Mucosa of stomach (tissue), 1 donor: ENCODE measurements around the gene ACLY.

Experiments
- H3K27me3 ChIP-seq: one replicate; pipeline ENCODE4 v1.7.0; 2013; ENCODE audit warnings: mild to moderate bottlenecking, low read length; ENCODE audit not compliant: control insufficient read depth, insufficient read depth
- H3K36me3 ChIP-seq: one replicate; pipeline ENCODE4 v1.7.0; 2013; ENCODE audit warnings: low read length; ENCODE audit not compliant: control insufficient read depth, insufficient read depth
- H3K4me1 ChIP-seq: one replicate; pipeline ENCODE4 v1.7.0; 2013; ENCODE audit warnings: mild to moderate bottlenecking, low read length; ENCODE audit not compliant: control insufficient read depth, insufficient read depth
- H3K4me3 ChIP-seq: one replicate; pipeline ENCODE4 v1.7.0; 2013; ENCODE audit warnings: low read length
- H3K9ac ChIP-seq: one replicate; pipeline ENCODE4 v1.7.0; 2013; ENCODE audit warnings: mild to moderate bottlenecking, low read length, moderate library complexity
- H3K9me3 ChIP-seq: one replicate; pipeline ENCODE4 v1.7.0; 2013; ENCODE audit warnings: mild to moderate bottlenecking, low read length, moderate library complexity; ENCODE audit not compliant: control insufficient read depth
- donor health status: Pancreatic carcinoma.

The ACLY gene

DNA sequence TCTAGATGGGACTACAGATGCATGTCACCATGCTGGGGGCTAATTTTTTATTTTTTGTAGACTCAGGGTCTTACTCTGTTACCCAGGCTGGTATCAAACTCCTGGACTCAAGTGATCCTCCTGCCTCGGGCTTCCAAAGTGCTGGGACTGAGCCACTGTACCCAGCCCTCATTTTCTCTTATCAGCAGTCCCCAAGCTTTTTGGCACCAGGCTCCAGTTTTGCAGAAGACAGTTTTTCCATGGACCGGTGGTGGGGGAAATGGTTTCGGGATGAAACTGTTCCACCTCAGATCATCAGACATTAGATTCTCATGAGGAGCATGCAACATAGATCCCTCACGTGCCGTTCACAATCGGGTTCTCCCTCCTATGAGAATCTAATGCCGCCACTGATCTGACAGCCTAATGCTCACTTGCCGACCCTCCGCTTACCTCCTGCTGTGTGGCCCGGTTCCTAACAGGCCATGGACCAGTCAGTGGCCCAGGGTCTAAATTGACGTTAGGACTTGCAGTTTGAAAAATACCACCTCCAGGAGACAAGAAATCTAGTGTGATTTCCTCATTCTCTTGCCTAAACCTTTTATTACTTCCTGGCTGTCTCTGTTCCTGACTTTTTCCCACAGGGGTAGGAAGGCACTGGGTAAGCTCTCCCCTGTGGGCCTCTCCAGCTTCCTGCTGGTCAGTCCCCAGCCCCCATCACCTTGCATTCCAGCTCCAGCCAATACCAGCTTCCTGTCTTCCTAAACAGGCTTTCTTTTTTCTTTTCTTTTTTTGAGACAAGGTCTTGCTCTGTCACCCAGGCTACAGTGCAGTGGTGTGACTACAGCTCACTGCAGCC lies 38.5 kb upstream of the ACLY start:
- H3K4me1 ChIP-seq = no peaks in the 10 kb centered on the region
- H3K27me3 ChIP-seq = no peaks in the 10 kb centered on the region
- no peaks in the 10 kb centered on the region for H3K9me3 ChIP-seq
- no peaks in the 10 kb centered on the region for H3K36me3 ChIP-seq
- H3K4me3 ChIP-seq = no peak overlapping the region
- no peak overlapping the region for H3K9ac ChIP-seq

DNA sequence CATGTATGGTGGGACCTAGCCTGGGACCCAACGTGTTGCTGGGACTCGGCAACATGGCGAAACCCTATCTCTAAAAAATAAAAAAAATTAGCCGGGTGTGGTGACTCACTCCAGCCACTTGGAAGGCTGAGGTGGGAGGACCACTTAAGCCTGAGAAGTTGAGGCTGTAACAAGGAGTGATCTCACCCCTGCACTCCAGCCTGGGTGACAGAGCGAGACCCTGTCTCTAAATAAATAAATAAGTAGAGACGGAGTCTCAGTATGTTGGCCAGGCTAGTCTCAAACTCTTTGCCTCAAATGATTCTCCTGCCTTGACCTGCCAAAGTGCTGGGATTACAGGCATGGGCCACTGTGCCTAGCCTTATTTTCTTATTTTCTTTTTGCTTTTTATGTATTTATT lies 37.8 kb upstream of the ACLY start:
- H3K4me3 ChIP-seq = no peak overlapping the region
- no peaks in the 10 kb centered on the region for H3K4me1 ChIP-seq
- no peak overlapping the region for H3K9ac ChIP-seq
- H3K27me3 ChIP-seq = no peaks in the 10 kb centered on the region
- no peaks in the 10 kb centered on the region for H3K9me3 ChIP-seq
- no peaks in the 10 kb centered on the region for H3K36me3 ChIP-seq

DNA sequence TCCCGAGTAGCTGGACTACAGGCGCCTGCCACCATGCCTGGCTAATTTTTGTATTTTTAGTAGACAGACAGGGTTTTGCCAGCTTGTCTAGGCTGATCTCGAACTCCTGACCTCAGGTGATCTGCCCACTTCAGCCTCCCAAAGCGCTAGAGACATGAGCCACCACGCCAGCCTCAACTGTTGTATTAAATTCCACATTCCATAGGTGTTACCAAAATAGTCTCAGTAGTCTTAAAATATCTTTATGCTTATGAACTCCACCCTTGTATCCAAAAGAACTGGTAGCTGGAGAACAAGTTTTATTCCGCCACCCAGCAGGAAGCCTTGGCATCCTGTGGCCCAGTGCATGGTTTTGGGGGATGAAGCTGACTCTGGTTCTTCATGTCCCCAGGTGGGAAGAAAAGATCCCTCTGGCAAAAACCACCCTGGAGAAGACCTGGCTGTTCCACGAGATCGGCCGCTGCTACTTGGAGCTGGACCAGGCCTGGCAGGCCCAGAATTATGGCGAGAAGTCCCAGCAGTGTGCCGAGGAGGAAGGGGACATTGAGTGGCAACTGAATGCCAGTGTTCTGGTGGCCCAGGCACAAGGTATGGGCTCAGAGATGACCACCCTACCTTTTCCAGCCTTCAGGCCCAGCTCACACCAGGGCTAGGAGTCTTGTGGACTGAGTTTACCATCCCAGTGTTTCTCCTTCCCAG lies 30.2 kb upstream of the ACLY start:
- H3K9ac ChIP-seq = no peak overlapping the region

DNA sequence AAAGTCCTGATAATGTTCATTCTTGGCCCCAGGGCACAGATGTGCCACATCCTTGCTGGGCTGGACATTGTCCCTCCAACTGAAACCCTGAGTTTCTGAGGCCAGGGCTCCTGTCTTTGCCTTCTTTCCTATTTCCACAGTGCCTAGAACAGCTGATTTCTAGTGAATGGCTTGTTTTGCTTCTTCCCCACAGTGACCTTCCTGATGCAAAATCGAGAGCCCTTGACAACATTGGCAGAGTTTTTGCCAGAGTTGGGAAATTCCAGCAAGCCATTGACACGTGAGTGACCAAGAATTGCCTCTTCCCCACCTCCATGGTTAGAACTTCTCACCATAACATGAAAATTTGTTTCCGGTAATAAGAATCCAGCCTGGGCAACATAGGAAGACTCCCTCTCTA lies 26.2 kb upstream of the ACLY start:
- Histone ChIP-seq H3K4me1 (no peaks in the 10 kb centered on the region), H3K36me3 (no peaks in the 10 kb centered on the region), H3K4me3 (no peak overlapping the region), H3K27me3 (no peaks in the 10 kb centered on the region), H3K9me3 (no peaks in the 10 kb centered on the region), H3K9ac (no peak overlapping the region)

More for the DNA sequence above, 30.2 kb upstream of the ACLY start:
- Histone ChIP-seq H3K27me3 (no peaks in the 10 kb centered on the region), H3K4me1 (no peaks in the 10 kb centered on the region), H3K36me3 (no peaks in the 10 kb centered on the region), H3K4me3 (no peak overlapping the region), H3K9me3 (no peaks in the 10 kb centered on the region)

DNA sequence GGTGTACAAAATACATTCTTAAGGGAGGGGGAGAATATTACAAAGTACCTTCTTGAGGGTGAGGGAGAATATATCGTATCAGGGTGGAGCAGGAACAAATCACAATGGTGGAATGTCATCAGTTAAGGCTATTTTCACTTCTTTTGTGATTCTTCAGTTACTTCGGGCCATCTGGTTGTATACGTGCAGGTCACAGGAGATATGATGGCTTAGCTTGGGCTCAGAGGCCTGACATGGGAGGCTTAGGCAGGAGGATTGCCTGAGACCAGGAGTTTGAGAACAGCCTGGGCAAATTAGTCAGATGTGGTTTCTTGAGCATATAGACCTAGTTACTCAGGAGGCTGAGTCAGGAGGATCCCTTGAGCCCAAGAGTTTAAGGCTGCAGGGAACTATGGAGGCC lies 24.7 kb upstream of the ACLY start:
- no peaks in the 10 kb centered on the region for H3K9me3 ChIP-seq
- H3K9ac ChIP-seq = no peak overlapping the region
- no peak overlapping the region for H3K4me3 ChIP-seq
- no peaks in the 10 kb centered on the region for H3K4me1 ChIP-seq
- no peaks in the 10 kb centered on the region for H3K36me3 ChIP-seq
- H3K27me3 ChIP-seq = no peaks in the 10 kb centered on the region

DNA sequence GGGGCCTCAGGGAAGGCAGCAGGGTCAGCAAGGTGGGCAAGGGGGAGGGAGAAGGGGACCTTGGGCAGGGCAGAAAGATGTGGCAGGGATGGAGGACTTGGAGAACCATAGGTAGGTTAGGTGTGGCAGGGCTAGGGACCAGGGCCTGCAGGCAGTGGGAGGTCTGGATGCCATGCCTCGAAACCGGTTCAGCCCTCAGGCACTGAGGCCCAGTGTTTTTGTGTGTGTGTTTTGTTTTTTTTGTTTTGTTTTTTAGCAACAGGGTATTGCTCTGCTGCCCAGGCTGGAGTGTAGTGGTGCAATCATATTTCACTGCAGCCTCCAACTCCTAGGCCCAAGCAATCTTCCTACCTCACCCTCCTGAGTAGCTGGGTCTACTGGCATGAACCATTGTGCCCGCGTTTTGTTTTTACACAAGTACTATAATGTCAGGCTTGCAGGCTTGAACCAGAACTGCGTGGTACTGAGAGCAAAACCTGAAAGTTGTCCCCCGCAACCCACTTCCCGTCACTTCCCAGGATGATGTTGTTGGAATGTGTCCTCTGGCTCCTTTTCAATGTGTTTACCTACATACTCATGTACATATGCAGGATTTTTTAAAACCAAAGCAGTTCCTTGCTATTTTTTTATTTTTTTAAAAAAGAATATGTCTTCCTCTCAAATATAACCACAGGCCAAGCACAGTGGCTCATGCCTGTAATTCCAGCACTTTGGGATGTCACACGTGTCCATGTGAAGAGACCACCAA lies 24.0 kb upstream of the ACLY start:
- Histone ChIP-seq H3K36me3 (no peaks in the 10 kb centered on the region), H3K9me3 (no peaks in the 10 kb centered on the region), H3K4me3 (no peak overlapping the region), H3K27me3 (no peaks in the 10 kb centered on the region), H3K9ac (no peak overlapping the region), H3K4me1 (no peaks in the 10 kb centered on the region)

DNA sequence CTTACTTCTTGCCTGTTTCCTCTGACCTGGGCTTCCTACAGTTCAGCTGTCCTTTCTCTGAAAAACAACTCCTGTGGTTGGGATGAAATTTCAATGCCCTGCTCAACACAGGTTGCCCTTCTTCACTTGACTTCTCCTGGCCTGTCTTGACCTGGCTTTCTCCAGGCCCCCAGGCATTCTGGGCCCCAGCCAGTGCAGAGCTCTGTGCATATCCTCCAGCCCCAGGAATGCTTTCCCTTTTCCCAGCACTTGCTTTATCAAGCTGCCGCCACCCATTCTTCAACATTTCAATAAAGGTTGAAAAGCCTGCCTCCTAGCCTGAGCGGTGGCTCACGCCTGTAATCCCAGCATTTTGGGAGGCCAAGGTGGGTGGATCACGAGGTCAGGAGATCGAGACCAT lies 22.4 kb upstream of the ACLY start:
- Histone ChIP-seq H3K27me3 (no peaks in the 10 kb centered on the region), H3K36me3 (no peaks in the 10 kb centered on the region), H3K4me3 (no peak overlapping the region), H3K9me3 (no peaks in the 10 kb centered on the region), H3K4me1 (no peaks in the 10 kb centered on the region), H3K9ac (no peak overlapping the region)

DNA sequence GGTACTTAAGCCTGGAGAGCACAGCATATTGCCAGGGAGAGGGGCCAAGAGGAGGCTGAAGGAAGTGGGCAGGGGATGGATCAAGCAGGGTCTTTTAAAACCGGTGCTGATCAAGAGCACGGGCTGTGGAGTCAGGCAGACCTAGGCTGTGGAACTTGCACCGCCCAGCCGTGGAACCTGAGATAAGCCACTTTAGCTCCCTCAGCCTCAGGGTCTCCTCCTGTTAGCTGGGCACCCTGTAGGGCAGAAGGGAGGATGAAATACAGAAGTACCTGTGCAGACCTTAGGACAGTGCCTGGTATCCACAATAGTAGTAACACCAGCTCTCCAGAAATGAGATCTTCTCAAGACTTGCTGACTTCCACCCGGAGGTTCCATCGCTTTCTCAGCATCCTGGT lies 20.9 kb upstream of the ACLY start:
- Histone ChIP-seq H3K4me3 (no peak overlapping the region), H3K9me3 (no peaks in the 10 kb centered on the region), H3K36me3 (no peaks in the 10 kb centered on the region), H3K9ac (no peak overlapping the region), H3K4me1 (no peaks in the 10 kb centered on the region), H3K27me3 (no peaks in the 10 kb centered on the region)

DNA sequence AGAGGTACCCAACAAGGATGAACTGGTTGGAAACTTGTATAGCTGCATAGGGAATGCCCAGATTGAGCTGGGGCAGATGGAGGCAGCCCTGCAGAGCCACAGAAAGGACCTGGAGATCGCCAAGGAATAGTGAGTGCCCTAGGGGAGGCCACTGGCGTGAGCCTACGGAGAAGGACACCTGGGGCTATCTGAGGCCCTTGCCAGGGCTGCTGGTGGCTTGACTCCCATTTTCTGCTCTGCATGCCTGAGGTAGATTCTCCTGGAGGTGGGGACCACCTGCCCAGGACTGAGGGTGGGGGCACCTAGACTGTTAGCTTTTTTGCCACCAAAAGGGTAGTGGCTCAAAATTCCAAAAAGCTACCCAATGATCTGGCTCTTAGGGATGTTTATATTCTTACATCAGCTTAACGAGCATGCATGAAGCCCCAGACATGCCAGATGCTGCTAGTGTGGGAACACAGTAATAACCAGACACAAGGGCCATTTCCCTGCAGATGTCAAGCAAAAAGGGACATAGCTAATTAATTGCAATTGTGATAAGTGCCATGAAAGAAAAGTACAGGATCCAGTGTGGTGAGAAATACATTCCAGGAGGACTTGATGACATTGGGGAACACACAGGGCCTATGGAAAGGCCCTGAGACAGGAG lies 20.4 kb upstream of the ACLY start:
- no peak overlapping the region for H3K4me3 ChIP-seq
- H3K9me3 ChIP-seq = no peaks in the 10 kb centered on the region
- no peaks in the 10 kb centered on the region for H3K4me1 ChIP-seq
- no peak overlapping the region for H3K9ac ChIP-seq
- H3K27me3 ChIP-seq = no peaks in the 10 kb centered on the region
- H3K36me3 ChIP-seq = no peaks in the 10 kb centered on the region

DNA sequence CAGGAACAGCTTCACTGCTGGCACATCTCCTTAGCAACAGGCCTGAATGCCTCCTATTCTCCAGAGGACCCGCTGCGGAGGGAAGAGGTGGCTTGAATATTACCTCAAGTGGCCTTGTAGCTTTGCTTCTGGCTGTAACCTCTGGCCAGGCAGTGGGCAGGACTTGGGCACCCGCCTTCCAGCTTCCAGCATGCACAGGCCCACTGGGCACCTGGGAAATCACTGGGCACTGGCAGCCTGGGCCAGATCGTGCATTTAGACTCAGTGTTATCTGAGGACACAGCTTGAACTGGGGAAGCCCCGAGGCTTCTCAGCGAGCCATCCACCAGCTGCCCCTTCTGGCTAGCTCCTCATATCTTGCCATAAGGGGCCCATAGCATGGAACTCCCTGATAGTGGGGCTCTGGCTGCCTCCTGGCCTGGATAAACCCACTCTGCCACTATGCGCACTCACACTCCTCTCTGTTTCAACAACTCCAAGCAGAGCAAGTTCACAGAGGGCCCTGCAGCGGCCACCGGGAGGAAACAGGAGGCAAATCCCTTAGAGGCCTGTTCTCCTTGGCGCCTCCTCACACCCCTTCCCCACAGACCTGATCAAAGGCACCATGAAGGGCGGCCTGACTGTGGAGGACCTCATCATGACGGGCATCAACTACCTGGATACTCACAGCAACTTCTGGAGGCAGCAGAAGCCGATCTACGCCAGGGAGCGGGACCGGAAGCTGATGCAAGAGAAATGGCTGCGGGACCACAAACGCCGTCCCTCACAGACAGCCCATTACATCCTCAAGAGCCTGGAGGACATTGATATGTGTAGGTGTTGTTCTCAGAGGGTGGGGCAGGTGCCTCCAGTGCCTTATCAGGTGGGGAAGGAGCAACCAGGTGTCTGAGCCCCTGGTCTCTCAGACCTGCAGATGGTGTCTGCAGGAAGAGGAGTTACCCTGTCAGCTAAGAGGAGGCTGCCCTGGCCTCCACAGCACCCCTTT lies 19.5 kb upstream of the ACLY start:
- Histone ChIP-seq H3K27me3 (no peaks in the 10 kb centered on the region), H3K9me3 (no peaks in the 10 kb centered on the region), H3K4me3 (no peak overlapping the region), H3K4me1 (no peaks in the 10 kb centered on the region), H3K36me3 (no peaks in the 10 kb centered on the region), H3K9ac (no peak overlapping the region)

DNA sequence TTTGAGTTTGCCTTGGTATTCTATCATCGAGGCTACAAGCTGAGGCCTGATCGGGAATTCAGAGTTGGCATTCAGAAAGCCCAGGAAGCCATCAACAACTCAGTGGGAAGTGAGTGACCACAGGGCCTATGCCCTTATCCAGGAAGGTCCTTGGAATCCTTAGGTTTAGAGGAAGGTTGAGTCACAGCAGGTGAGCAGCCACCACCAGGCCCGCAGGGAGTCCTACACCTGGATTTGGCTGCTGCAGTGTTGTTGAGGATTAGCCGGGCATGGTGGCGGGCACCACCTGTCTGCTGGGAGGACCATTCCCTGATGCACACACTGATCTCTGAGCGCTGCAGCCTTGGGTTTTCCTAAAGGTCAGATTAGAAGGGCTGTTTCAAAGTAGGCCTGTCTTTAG lies 16.9 kb upstream of the ACLY start:
- H3K9me3 ChIP-seq = no peaks in the 10 kb centered on the region
- no peaks in the 10 kb centered on the region for H3K36me3 ChIP-seq
- no peak overlapping the region for H3K4me3 ChIP-seq
- H3K27me3 ChIP-seq = no peaks in the 10 kb centered on the region
- no peak overlapping the region for H3K9ac ChIP-seq
- H3K4me1 ChIP-seq = no peaks in the 10 kb centered on the region
